ENCODE data around the gene EVPLL.

The EVPLL gene

GRCh38 chr17:18379246-18380146, 1.9 kb downstream of the EVPLL start:
- no peak for DNase-seq (ENCODE audit: low read depth in 1 of 2, low spot score in 1 of 2)
- H3K27ac ChIP-seq (replicated peaks) = no peak overlapping the region
- no peaks in the 10 kb centered on the region for H3K27me3 ChIP-seq (ENCODE audit: insufficient read depth, poor library complexity, severe bottlenecking)
- TF ChIP-seq SPI1 (IDR thresholded peaks at IDR 0.05; ENCODE audit: borderline replicate concordance, low read depth) (no peak), POLR2AphosphoS5 (IDR thresholded peaks at IDR 0.05; ENCODE audit: low read depth) (no peak), GABPA (IDR thresholded peaks at IDR 0.05; ENCODE audit: low read depth) (no peak)
- TF ChIP-seq, protein P1, sequence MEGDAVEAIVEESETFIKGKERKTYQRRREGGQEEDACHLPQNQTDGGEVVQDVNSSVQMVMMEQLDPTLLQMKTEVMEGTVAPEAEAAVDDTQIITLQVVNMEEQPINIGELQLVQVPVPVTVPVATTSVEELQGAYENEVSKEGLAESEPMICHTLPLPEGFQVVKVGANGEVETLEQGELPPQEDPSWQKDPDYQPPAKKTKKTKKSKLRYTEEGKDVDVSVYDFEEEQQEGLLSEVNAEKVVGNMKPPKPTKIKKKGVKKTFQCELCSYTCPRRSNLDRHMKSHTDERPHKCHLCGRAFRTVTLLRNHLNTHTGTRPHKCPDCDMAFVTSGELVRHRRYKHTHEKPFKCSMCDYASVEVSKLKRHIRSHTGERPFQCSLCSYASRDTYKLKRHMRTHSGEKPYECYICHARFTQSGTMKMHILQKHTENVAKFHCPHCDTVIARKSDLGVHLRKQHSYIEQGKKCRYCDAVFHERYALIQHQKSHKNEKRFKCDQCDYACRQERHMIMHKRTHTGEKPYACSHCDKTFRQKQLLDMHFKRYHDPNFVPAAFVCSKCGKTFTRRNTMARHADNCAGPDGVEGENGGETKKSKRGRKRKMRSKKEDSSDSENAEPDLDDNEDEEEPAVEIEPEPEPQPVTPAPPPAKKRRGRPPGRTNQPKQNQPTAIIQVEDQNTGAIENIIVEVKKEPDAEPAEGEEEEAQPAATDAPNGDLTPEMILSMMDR (IDR thresholded peaks at IDR 0.05; ENCODE audit: insufficient read depth, low read length) = no peak
- TF ChIP-seq, protein P2, sequence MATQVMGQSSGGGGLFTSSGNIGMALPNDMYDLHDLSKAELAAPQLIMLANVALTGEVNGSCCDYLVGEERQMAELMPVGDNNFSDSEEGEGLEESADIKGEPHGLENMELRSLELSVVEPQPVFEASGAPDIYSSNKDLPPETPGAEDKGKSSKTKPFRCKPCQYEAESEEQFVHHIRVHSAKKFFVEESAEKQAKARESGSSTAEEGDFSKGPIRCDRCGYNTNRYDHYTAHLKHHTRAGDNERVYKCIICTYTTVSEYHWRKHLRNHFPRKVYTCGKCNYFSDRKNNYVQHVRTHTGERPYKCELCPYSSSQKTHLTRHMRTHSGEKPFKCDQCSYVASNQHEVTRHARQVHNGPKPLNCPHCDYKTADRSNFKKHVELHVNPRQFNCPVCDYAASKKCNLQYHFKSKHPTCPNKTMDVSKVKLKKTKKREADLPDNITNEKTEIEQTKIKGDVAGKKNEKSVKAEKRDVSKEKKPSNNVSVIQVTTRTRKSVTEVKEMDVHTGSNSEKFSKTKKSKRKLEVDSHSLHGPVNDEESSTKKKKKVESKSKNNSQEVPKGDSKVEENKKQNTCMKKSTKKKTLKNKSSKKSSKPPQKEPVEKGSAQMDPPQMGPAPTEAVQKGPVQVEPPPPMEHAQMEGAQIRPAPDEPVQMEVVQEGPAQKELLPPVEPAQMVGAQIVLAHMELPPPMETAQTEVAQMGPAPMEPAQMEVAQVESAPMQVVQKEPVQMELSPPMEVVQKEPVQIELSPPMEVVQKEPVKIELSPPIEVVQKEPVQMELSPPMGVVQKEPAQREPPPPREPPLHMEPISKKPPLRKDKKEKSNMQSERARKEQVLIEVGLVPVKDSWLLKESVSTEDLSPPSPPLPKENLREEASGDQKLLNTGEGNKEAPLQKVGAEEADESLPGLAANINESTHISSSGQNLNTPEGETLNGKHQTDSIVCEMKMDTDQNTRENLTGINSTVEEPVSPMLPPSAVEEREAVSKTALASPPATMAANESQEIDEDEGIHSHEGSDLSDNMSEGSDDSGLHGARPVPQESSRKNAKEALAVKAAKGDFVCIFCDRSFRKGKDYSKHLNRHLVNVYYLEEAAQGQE (IDR thresholded peaks at IDR 0.05; ENCODE audit: insufficient replicate concordance, low read depth) = no peak
- no peak overlapping the region for H3K4me3 ChIP-seq (replicated peaks; ENCODE audit: insufficient read depth, low read length)

- no peaks in the 10 kb centered on the region for H3K27me3 ChIP-seq (ENCODE audit: insufficient read depth, poor library complexity, severe bottlenecking)
- no peak overlapping the region for H3K4me3 ChIP-seq (replicated peaks; ENCODE audit: insufficient read depth, low read length)
- H3K27ac ChIP-seq (replicated peaks) = no peak overlapping the region
- no peak for DNase-seq (ENCODE audit: low read depth in 1 of 2, low spot score in 1 of 2)
- TF ChIP-seq SPI1 (IDR thresholded peaks at IDR 0.05; ENCODE audit: borderline replicate concordance, low read depth) = peak; percentile 6; the same call in 1 of the 2 replicates
- TF ChIP-seq, protein P1 (IDR thresholded peaks at IDR 0.05; ENCODE audit: insufficient read depth, low read length) = no peak
These were observed 3.0 kb downstream of the EVPLL start for GRCh38 chr17:18380471-18381157.

GRCh38 chr17:18381158-18381952, 3.8 kb downstream of the EVPLL start:
- Histone ChIP-seq H3K4me3 (replicated peaks; ENCODE audit: insufficient read depth, low read length) (no peak overlapping the region), H3K27ac (replicated peaks) (no peak overlapping the region), H3K27me3 (ENCODE audit: insufficient read depth, poor library complexity, severe bottlenecking) (no peaks in the 10 kb centered on the region)
- DNase-seq (ENCODE audit: low read depth in 1 of 2, low spot score in 1 of 2) = no peak
- no peak for TF ChIP-seq POLR2AphosphoS5 (IDR thresholded peaks at IDR 0.05; ENCODE audit: low read depth)
- no peak for TF ChIP-seq SPI1 (IDR thresholded peaks at IDR 0.05; ENCODE audit: borderline replicate concordance, low read depth)
- TF ChIP-seq, protein P1 (IDR thresholded peaks at IDR 0.05; ENCODE audit: insufficient read depth, low read length) = no peak
- TF ChIP-seq GABPA (IDR thresholded peaks at IDR 0.05; ENCODE audit: low read depth) = no peak
- TF ChIP-seq, protein P2 (IDR thresholded peaks at IDR 0.05; ENCODE audit: insufficient replicate concordance, low read depth) = no peak

Data from HL-60 (cell line).